Natural killer cell treated with Interleukin-12 subunit alpha and Interleukin-12 subunit beta and Interleukin-15 and Interleukin-18, amount 100 ng/mL, for 72 hours (primary cell): ENCODE results near the gene ZNF764. TPM values are rescaled to one million over a fixed set of nuclear protein-coding genes. Genes with fewer than 3 reads are reported as not detected.
A peak's percentile ranks its signal among the peaks of the same experiment; 100 is the strongest.
"Not testable (repeated sequence)": the region's sequence is repeated elsewhere in the genome, so short reads cannot be mapped to it uniquely, and the experiment has no call there.

Experiments used
- ATAC-seq, 2 donors: fragments of 150-1000 bp; cut with Tn5 transposase in 1 of 2; sonication (Bioruptor Pico), chemical (Tn5 transposase) in 1 of 2; 2 replicates each; pipeline ENCODE4 v1.10.0; 2021
- DNase-seq: peaks from one replicate; pipeline ENCODE4 v3.0.0; 2022; ENCODE audit warnings: low spot score
- H3K27ac Mint-ChIP-seq, 2 donors: 1 replicate in 1 of 2; 2 replicates in 1 of 2; pipeline ENCODE4 v1.8.0; 2022; ENCODE audit warnings: mixed read lengths in 2 of 2, mild to moderate bottlenecking in 1 of 2, moderate library complexity in 1 of 2
- H3K27me3 Mint-ChIP-seq, 2 donors: 1 replicate in 1 of 2; 2 replicates in 1 of 2; pipeline ENCODE4 v1.8.0; 2022; ENCODE audit warnings: mixed read lengths in 2 of 2
- H3K36me3 Mint-ChIP-seq: one replicate; pipeline ENCODE4 v1.8.0; 2022; ENCODE audit warnings: mixed read lengths
- H3K4me1 Mint-ChIP-seq, 2 donors: 1 replicate in 1 of 2; 2 replicates in 1 of 2; pipeline ENCODE4 v1.8.0; 2022; ENCODE audit warnings: low read depth in 2 of 2, mixed read lengths in 2 of 2, mild to moderate bottlenecking in 1 of 2
- H3K4me3 Mint-ChIP-seq: one replicate; pipeline ENCODE4 v1.8.0; 2022; ENCODE audit warnings: mixed read lengths
- H3K9me3 Mint-ChIP-seq: 2 replicates; pipeline ENCODE4 v1.8.0; 2022; ENCODE audit warnings: mixed read lengths
- total RNA-seq, 2 donors: library from RNA; stranded (reverse); gene quantifications; one replicate each; pipeline ENCODE4 v1.2.3, GENCODE V29; 2022

The ZNF764 gene
- total RNA-seq, 2 donors from 2014 or later, result 14.9 to 22.9 TPM

DNA sequence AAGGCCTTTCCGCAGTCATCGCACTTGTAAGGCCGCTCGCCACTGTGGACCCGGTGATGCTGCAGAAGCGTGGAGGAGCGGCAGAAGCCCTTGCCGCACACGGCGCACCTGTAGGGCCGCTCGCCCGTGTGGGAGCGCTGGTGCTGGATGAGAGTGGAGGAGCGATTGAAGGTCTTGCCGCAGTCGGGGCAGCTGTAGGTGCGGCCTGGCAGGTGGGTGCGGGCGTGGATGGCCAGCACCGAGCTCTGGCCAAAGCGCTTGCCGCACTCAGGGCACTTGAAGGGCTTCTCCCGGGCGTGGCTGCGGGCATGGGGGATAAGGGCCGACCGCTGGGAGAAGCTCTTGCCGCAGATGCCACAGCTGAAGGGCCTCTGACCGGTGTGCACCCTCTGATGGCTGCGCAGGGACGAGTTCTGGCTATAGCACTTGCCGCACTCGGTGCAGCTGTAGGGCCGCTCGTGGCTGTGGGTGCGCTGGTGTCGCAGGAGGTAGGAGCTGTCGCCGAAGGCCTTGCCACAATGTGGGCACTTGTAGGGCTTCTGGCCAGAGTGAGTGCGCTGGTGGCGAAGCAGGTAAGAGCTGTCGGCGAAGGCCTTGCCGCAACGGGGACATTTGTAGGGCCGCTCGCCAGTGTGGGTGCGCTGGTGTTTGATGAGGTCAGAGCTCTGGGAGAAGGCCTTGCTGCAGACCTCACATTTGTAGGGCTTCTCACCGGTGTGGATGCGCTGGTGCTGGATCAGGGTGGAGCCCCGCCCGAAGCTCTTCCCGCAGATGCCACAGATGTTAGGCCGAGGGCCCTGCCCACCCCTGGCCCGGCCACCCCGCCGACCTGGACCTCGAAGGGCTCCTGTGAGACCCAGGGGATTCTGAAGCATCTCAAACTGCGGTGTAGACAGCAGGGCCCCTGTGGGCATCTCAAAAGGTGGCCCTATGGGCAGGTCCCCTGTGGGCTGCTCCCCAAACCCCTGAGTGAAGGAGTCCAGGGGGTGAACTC, 33.3 kb downstream of the ZNF764 start:
- Mint-ChIP-seq H3K4me1 (peaks cover 16 to 26% of the 10 kb centered on the region in 2 donors), H3K27me3 (no peaks in the 10 kb centered on the region), H3K4me3 (peak overlapping the region; percentile 20), H3K9me3 (no peaks in the 10 kb centered on the region), H3K27ac (no peak overlapping the region), H3K36me3 (peaks cover 11% of the 10 kb centered on the region)
- no peak for ATAC-seq
- DNase-seq, result no peak

DNA sequence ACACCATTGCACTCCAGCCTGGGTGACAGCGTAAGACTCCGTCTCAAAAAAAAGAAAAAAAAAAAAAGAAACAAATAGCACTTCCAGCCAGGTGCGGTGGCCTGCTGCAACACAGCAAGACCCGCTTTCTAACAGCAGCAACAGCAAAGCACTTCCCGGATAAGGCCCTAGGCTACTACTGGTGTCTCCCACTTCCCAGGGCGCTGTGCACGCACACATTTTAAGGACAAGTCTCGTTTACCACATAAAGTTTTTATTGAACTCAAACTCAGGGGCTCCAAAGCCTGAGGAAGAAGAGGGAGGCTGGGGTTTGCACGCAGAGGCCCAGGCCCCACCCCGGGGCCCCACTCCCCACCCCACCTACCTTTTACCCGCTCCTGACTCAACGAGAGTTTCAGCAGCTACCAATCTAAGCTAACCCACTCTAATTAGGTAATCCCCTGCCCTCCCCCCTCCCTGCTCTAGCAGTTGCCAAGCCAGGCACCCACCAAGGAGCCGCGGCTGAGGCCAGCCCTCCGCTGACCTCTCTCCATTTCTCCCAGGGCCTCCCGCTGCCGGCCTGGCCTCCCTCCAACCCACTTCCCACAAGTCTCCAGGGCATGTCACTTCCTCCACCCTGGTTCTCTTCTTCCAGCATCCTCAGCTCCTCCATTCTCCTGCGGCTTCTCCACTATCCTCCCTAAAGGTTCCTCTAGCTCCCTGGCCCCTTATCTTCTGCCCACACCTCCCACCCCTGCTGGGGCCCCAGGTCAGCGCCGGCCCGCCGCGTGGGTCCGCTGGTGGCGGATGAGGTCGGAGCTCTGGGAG, 34.2 kb downstream of the ZNF764 start:
- ATAC-seq (no peak), DNase-seq (no peak)
- no peaks in the 10 kb centered on the region for H3K27me3 Mint-ChIP-seq
- H3K4me3 Mint-ChIP-seq, result no peak overlapping the region
- peaks cover 20% of the 10 kb centered on the region for H3K36me3 Mint-ChIP-seq
- H3K4me1 Mint-ChIP-seq, result peaks cover 22 to 32% of the 10 kb centered on the region in 2 donors
- no peaks in the 10 kb centered on the region for H3K9me3 Mint-ChIP-seq
- no peak overlapping the region for H3K27ac Mint-ChIP-seq

DNA sequence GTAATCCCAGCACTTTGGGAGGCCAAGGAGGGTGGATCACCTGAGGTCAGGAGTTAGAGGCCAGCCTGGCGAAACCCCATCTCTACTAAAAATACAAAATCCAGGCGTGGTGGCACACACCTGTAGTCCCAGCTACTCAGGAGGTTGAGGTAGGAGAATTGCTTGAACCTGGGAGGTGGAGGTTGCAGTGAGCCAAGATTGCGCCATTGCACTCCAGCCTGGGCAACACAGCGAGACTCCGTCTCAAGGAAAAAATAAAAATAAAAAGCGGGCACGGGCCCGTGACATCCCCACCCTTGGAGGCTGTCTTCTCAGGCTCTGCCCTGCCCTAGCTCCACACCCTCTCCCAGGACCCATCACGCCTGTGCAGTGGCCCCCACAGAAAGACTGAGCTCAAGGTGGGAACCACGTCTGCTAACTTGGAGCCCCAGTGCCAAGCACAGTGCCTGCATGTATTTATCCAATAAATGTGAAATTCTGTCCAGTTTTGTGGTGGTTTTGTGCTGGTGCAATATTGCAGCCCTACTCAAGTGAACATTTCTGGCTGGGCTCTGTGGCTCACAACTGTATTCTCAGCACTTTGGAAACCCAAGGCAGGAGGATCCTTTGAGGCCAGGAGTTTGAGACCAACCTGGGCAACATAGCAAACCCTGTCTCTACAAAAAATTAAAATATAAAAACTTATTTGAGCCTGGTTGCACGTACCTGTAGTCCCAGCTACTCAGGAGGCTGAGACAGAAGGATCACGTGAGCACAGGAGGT, 35.3 kb downstream of the ZNF764 start:
- not testable (repeated sequence) for DNase-seq, H3K4me3 Mint-ChIP-seq, H3K27me3 Mint-ChIP-seq

DNA sequence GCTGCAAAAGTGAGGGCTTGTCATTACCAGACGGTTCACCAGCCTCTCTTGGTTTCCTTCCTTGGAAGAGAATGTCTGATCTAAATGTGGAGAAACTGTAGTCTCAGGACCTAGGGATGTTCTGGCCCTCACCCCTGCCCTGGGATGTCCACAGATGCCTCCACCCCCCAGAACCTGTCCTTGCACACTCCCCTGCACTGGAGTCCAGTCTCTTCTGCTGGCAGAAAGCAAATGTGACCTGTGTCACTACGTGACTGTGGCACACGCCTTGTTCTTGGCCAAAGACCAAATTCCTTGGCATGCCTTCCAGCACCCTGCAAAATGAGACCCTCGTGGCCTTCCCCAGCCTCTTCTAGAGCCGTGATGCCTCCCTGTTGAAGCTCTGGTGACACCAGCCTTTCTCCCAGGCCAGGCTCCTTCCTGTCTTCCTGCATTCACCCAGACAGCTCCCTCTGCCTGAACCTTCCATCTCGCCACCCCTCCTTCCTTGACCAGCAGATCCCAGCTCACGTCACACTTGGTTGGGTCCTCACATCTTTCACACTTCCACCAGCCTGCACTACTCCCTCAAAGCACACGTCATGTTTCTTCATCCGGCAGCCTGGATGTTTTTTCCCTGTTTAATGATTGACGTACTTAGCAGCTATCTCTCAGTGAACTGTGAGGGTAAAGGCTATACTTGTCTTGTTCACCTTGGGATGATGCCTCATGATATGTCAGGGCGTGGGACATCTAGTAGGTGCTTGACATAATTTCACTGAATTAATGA, 36.1 kb downstream of the ZNF764 start:
- no peaks in the 10 kb centered on the region for H3K9me3 Mint-ChIP-seq
- no peak overlapping the region for H3K4me3 Mint-ChIP-seq
- DNase-seq (no peak), ATAC-seq (no peak)
- H3K27me3 Mint-ChIP-seq, result no peaks in the 10 kb centered on the region
- peaks cover 21% of the 10 kb centered on the region for H3K36me3 Mint-ChIP-seq
- H3K4me1 Mint-ChIP-seq, result peaks cover 13 to 21% of the 10 kb centered on the region in 2 donors
- H3K27ac Mint-ChIP-seq, result peak overlapping the region; percentile 49 to 55

More for the DNA sequence above, 35.3 kb downstream of the ZNF764 start:
- peaks cover 21 to 27% of the 10 kb centered on the region in 2 donors for H3K4me1 Mint-ChIP-seq
- H3K27ac Mint-ChIP-seq, result peak overlapping the region; percentile 49 to 55
- ATAC-seq, H3K9me3 Mint-ChIP-seq: not testable (repeated sequence)
- H3K36me3 Mint-ChIP-seq, result peaks cover 21% of the 10 kb centered on the region

DNA sequence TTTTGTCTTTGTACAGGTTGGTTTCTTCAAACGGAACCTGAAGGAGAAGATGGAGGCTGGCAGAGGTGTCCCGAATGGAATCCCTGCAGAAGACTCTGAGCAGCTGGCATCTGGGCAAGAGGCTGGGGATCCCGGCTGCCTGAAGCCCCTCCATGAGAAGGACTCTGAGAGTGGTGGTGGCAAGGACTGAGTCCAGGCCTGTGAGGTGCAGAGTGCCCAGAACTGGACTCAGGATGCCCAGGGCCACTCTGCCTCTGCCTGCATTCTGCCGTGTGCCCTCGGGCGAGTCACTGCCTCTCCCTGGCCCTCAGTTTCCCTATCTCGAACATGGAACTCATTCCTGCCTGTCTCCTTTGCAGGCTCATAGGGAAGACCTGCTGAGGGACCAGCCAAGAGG, 36.7 kb downstream of the ZNF764 start:
- peaks cover 13 to 24% of the 10 kb centered on the region in 2 donors for H3K4me1 Mint-ChIP-seq
- H3K9me3 Mint-ChIP-seq, result no peaks in the 10 kb centered on the region
- H3K27me3 Mint-ChIP-seq, result no peaks in the 10 kb centered on the region
- no peak overlapping the region for H3K27ac Mint-ChIP-seq
- H3K36me3 Mint-ChIP-seq, result peaks cover 21% of the 10 kb centered on the region
- ATAC-seq (no peak), DNase-seq (no peak)
- H3K4me3 Mint-ChIP-seq, result no peak overlapping the region

DNA sequence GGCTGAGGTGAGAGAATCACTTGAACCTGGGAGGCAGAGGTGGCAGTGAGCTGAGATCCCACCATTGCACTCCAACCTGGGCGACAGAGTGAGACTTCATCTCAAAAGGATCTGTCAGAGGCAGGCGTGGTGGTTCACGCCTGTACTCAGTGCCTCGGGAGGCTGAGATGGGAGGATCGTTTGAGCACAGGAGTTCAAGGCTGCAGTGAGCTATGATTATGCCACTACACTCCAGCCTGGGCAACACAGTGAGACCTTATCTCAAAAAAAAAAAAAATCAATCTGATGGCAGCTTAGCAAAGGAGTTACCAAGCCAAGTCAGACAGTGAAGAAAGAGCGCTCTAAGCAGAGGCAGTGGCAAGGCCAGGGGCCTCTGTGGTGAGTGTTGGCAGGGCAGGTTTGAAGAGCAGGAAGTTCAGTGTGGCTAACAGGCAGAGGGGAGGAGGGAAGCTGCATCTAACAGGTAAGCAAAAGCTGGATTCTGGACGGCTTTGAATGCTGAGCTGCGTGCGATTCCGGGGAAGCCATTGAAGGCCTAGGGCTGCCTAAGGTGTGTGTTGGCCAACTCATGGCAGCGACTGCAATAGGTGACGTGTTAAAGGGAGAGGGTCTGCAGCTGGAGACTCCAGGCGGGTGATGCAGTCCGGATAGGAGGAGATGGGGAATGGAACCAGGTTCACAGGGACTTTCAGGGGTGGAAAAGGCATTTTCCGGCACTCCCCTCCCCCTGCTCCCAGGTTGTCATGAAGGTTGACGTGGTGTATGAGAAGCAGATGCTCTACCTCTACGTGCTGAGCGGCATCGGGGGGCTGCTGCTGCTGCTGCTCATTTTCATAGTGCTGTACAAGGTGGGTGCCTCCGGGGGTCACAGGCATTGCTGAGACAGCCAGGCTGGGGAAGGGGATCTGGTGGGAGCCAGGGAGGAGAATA, 38.8 kb downstream of the ZNF764 start:
- Mint-ChIP-seq H3K36me3 (peaks cover 29% of the 10 kb centered on the region), H3K4me1 (peaks cover 19 to 25% of the 10 kb centered on the region in 2 donors), H3K9me3 (no peaks in the 10 kb centered on the region), H3K27ac (peak overlapping the region; percentile 30 to 78), H3K27me3 (no peaks in the 10 kb centered on the region), H3K4me3 (no peak overlapping the region)
- ATAC-seq, result no peak
- no peak for DNase-seq

DNA sequence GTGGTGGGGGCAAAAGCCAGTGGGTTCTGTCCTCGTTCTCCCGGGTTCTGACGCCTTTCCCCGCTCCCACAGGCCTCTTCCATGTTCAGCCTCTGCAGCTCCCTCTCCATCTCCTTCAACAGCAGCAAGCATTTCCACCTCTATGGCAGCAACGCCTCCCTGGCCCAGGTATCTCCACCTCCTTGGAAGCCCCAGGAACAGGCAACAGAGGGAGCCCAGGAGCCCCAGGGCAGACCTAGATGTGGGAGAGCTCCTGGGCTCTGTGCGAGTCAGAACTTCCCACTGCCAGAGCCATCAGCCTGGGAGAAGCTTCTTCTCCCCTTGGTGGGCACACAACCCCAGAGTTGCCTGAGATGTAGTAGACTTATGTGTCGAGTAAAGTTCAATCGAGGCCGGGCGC, 39.6 kb downstream of the ZNF764 start:
- Mint-ChIP-seq H3K4me3 (no peak overlapping the region), H3K27me3 (no peaks in the 10 kb centered on the region), H3K27ac (peak overlapping the region; percentile 30 to 78), H3K4me1 (peaks cover 19 to 25% of the 10 kb centered on the region in 2 donors), H3K9me3 (no peaks in the 10 kb centered on the region), H3K36me3 (peaks cover 29% of the 10 kb centered on the region)
- no peak for DNase-seq
- no peak for ATAC-seq

DNA sequence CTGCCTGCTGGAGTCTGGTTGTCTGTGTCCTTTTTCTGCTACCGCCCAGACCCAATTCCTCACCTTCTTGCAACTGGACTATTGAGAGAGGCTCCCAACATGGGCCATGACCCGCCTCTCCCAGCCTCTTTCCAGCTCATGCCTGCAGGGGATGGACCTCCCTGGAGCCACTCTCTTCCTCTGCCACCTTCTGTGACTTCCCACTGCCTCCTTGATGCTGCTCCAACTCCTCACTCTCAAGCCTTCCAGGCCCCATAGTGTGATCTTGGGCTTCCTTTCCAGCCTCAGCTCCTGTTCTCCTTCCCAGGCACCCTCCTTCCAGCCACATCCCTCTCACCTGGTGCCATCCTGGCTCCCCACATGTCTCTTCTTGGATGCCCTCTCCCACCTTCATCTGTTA, 42.9 kb downstream of the ZNF764 start:
- peaks cover 46% of the 10 kb centered on the region for H3K36me3 Mint-ChIP-seq
- no peak overlapping the region for H3K4me3 Mint-ChIP-seq
- ATAC-seq, result no peak
- H3K9me3 Mint-ChIP-seq, result no peaks in the 10 kb centered on the region
- no peaks in the 10 kb centered on the region for H3K27me3 Mint-ChIP-seq
- DNase-seq, result no peak
- peak overlapping the region; percentile 47 to 66 for H3K27ac Mint-ChIP-seq
- H3K4me1 Mint-ChIP-seq, result peaks cover 23 to 35% of the 10 kb centered on the region in 2 donors

DNA sequence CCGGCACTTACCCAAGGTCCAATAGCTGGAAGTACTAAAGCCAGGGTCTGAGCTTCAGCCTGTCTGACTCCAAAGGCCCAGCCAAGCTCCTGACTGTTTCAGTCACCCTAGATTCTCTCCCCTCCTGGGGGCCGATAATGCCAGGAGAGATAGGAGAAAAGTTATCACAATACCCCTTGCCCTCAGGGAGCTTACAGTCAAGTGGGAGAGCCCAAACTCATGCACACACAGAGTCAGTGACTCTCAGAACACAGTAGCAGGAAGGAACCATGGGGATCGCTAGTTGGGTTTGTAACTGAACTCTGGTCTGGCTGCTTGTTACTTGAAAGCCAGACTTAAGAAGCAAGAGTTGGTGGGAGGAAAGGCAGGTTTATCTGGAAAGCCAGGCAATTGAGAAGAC, 46.7 kb downstream of the ZNF764 start:
- Mint-ChIP-seq H3K27me3 (no peaks in the 10 kb centered on the region), H3K27ac (peak overlapping the region; percentile 68 to 91), H3K4me3 (no peak overlapping the region), H3K9me3 (no peaks in the 10 kb centered on the region), H3K4me1 (peaks cover 17 to 26% of the 10 kb centered on the region in 2 donors), H3K36me3 (peaks cover 32% of the 10 kb centered on the region)
- DNase-seq, result no peak
- no peak for ATAC-seq

DNA sequence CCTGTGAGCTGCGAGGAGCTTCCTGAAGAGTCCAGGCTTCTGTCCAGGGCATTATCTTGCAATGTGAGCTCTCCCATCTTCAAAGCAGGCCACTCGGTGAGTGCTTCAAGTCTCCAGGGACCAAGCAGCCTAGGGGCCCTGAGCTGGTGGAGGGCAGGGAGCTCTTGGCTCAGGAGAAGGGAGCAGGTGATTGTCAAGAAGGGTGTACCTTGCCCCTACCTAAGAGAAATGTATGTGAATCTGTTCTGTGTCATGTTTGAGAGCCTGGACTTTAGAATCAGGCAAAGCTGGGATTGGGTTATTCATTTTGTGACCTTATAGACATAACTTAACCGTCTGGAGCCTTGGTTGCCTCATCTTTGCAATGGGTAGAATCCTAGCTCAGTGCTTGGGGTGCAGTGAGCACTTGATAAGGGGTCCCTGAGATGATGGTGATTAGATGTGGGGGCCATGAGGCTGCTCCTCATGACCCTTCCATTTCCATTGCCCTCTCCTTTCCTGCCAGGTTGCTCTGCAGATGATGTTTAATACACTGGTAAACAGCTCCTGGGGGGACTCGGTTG, 47.7 kb downstream of the ZNF764 start:
- H3K36me3 Mint-ChIP-seq, result peaks cover 28% of the 10 kb centered on the region
- peak overlapping the region; percentile 68 to 91 for H3K27ac Mint-ChIP-seq
- no peak for DNase-seq
- peaks cover 14 to 23% of the 10 kb centered on the region in 2 donors for H3K4me1 Mint-ChIP-seq
- H3K9me3 Mint-ChIP-seq, result no peaks in the 10 kb centered on the region
- no peaks in the 10 kb centered on the region for H3K27me3 Mint-ChIP-seq
- no peak overlapping the region for H3K4me3 Mint-ChIP-seq
- no peak for ATAC-seq

DNA sequence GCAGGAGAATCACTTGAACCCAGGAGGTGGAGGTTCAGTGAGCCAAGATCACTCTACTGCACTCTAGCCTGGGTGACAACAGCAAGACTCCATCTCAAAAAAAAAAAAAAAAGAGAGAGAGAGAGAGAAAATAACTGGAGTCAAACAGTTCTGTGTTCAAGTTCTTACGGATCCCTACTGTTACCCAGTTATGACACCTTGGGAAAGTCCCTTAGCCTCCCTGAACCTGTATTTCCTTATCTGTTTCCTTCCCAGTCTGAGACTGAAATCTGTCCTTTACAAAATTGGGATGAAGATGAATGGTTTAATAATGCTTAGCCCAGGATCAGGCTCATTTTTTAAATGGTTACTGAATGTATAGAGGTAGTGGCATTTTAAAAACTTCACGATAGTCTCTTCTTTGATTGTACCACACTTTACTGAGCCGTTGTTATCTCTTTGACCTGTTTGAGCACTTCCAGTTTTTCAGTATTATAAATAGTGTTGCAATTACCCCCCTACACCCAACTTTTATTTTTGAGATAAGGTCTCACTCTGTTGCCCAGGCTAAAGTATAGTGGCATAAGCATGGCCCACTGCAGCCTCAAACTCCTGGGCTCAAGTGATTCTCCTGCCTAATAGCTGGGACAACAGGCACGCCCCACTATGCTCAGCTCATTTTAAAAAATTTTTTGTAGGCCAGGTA, 49.0 kb downstream of the ZNF764 start:
- ATAC-seq (no peak), DNase-seq (no peak)
- Mint-ChIP-seq H3K36me3 (peaks cover 25% of the 10 kb centered on the region), H3K4me3 (no peak overlapping the region), H3K4me1 (peaks cover 11 to 23% of the 10 kb centered on the region in 2 donors), H3K27me3 (no peaks in the 10 kb centered on the region), H3K9me3 (no peaks in the 10 kb centered on the region), H3K27ac (peak overlapping the region in 1 of 2 donors; percentile 35)
